PC-9 (cell line): Measurements from ENCODE around the gene TYSND1.

ENCODE experiments used
- CTCF ChIP-seq: fragments of 200-600 bp; sonication (generic); conservative IDR thresholded peaks from 2 replicates; pipeline ENCODE4 v1.6.1; 2017; ENCODE audit warnings: mixed run types, antibody characterized with exemption, mild to moderate bottlenecking, moderate library complexity
- EZH2 ChIP-seq: fragments of 200-600 bp; sonication (generic); IDR thresholded peaks from 2 replicates; pipeline ENCODE4 v1.8.0; 2017; ENCODE audit warnings: antibody characterized with exemption, low read depth

GRCh38 chr10:70145166-70145665 lies 1.3 kb downstream of the TYSND1 start:
- TF ChIP-seq CTCF (no peak), EZH2 (no peak)
